H9 (cell line): ENCODE data around the gene SEC11A. TPM values are rescaled to one million over a fixed set of nuclear protein-coding genes. Genes with fewer than 3 reads are reported as not detected.

Source experiments
- DNase-seq: peaks from one replicate; pipeline ENCODE4 v3.0.0-alpha.2; 2017
- H2AFZ ChIP-seq: one replicate; pipeline ENCODE4 v1.6.1; 2013; ENCODE audit warnings: mild to moderate bottlenecking, low read length, control low read depth, moderate library complexity
- H2AK5ac ChIP-seq: 2 replicates; pipeline ENCODE4 v1.6.1; 2013; ENCODE audit warnings: low read length, control low read depth, mixed read lengths; ENCODE audit not compliant: insufficient read length
- H2BK120ac ChIP-seq: one replicate; pipeline ENCODE4 v1.6.1; 2013; ENCODE audit warnings: low read depth, mild to moderate bottlenecking, low read length, control low read depth, inconsistent platforms; ENCODE audit not compliant: poor library complexity, severe bottlenecking
- H2BK12ac ChIP-seq: 2 replicates; pipeline ENCODE4 v1.6.1; 2013; ENCODE audit warnings: low read length, control low read depth, mixed read lengths, low read depth; ENCODE audit not compliant: insufficient read length
- H2BK15ac ChIP-seq: 2 replicates; pipeline ENCODE4 v1.6.1; 2013; ENCODE audit warnings: low read depth, low read length, control low read depth
- H2BK20ac ChIP-seq: one replicate; pipeline ENCODE4 v1.6.1; 2013; ENCODE audit warnings: low read depth, mild to moderate bottlenecking, low read length, control low read depth, inconsistent platforms; ENCODE audit not compliant: poor library complexity, severe bottlenecking
- H2BK5ac ChIP-seq: 2 replicates; pipeline ENCODE4 v1.6.1; 2013; ENCODE audit warnings: low read length, control low read depth, mixed read lengths; ENCODE audit not compliant: insufficient read length
- H3K14ac ChIP-seq: 2 replicates; pipeline ENCODE4 v1.6.1; 2013; ENCODE audit warnings: low read length, control low read depth; ENCODE audit not compliant: insufficient read depth
- H3K18ac ChIP-seq: 2 replicates; pipeline ENCODE4 v1.6.1; 2013; ENCODE audit warnings: low read depth, mild to moderate bottlenecking, mixed read lengths, low read length, control low read depth; ENCODE audit not compliant: insufficient read length
- H3K23ac ChIP-seq: 2 replicates; pipeline ENCODE4 v1.6.1; 2013; ENCODE audit warnings: low read length, control low read depth, mixed read lengths, low read depth; ENCODE audit not compliant: insufficient read length
- H3K23me2 ChIP-seq: 2 replicates; pipeline ENCODE4 v1.6.1; 2013; ENCODE audit warnings: low read depth, mild to moderate bottlenecking, mixed read lengths, low read length, control low read depth; ENCODE audit not compliant: insufficient read length, poor library complexity, severe bottlenecking
- H3K27ac ChIP-seq: 2 replicates; pipeline ENCODE4 v1.5.1; 2013; ENCODE audit warnings: low read length, control low read depth, mixed read lengths, low read depth; ENCODE audit not compliant: insufficient read length
- H3K27me3 ChIP-seq: 2 replicates; pipeline ENCODE4 v1.6.1; 2013; ENCODE audit warnings: low read length, control low read depth, inconsistent platforms; ENCODE audit not compliant: insufficient read depth
- H3K4ac ChIP-seq: 2 replicates; pipeline ENCODE4 v1.6.1; 2013; ENCODE audit warnings: low read depth, mild to moderate bottlenecking, control low read depth, inconsistent platforms, low read length, moderate library complexity
- H3K4me1 ChIP-seq: 2 replicates; pipeline ENCODE4 v1.6.1; 2013; ENCODE audit warnings: low read length, control low read depth, inconsistent platforms; ENCODE audit not compliant: insufficient read depth
- H3K4me2 ChIP-seq: 2 replicates; pipeline ENCODE4 v1.6.1; 2013; ENCODE audit warnings: low read length, control low read depth, mixed read lengths; ENCODE audit not compliant: insufficient read length, insufficient read depth
- H3K56ac ChIP-seq: 2 replicates; pipeline ENCODE4 v1.6.1; 2013; ENCODE audit warnings: low read depth, mild to moderate bottlenecking, mixed read lengths, low read length, control low read depth; ENCODE audit not compliant: insufficient read length
- H3K79me1 ChIP-seq: 2 replicates; pipeline ENCODE4 v1.6.1; 2013; ENCODE audit warnings: low read depth, mild to moderate bottlenecking, moderate library complexity, low read length, control low read depth, inconsistent platforms; ENCODE audit not compliant: insufficient read depth, poor library complexity, severe bottlenecking
- H3K79me2 ChIP-seq: 2 replicates; pipeline ENCODE4 v1.6.1; 2013; ENCODE audit warnings: low read length, control low read depth, inconsistent platforms; ENCODE audit not compliant: insufficient read depth
- H3K9ac ChIP-seq: 2 replicates; pipeline ENCODE4 v1.6.1; 2013; ENCODE audit warnings: low read length, control low read depth, mixed read lengths; ENCODE audit not compliant: insufficient read length; ENCODE audit errors: extremely low read depth
- H3K9me3 ChIP-seq: one replicate; pipeline ENCODE4 v1.6.1; 2013; ENCODE audit warnings: low read depth, low read length, inconsistent platforms; ENCODE audit not compliant: control insufficient read depth
- H3T11ph ChIP-seq: one replicate; pipeline ENCODE4 v1.6.1; 2013; ENCODE audit warnings: mild to moderate bottlenecking, low read length, control low read depth, inconsistent platforms
- H4K20me1 ChIP-seq: one replicate; pipeline ENCODE4 v1.6.1; 2013; ENCODE audit not compliant: control insufficient read depth, insufficient read length, insufficient read depth
- H4K5ac ChIP-seq: 2 replicates; pipeline ENCODE4 v1.6.1; 2013; ENCODE audit warnings: low read depth, mild to moderate bottlenecking, mixed read lengths, low read length, control low read depth; ENCODE audit not compliant: insufficient read length
- H4K8ac ChIP-seq: replicated peaks from 2 replicates; pipeline ENCODE4 v1.6.1; 2013; ENCODE audit warnings: low read length, control low read depth, mixed read lengths, low read depth; ENCODE audit not compliant: insufficient read length
- H4K91ac ChIP-seq: 2 replicates; pipeline ENCODE4 v1.6.1; 2013; ENCODE audit warnings: low read depth, mild to moderate bottlenecking, moderate library complexity, mixed read lengths, low read length, control low read depth; ENCODE audit not compliant: insufficient read length
- H3K27ac Mint-ChIP-seq, 3 experiments: 2 replicates in 2 of 3; 3 replicates in 1 of 3; pipeline ENCODE4 v1.8.0; 2020 to 2021; ENCODE audit warnings: mixed read lengths in 3 of 3, mild to moderate bottlenecking in 1 of 3, moderate library complexity in 1 of 3
- H3K27me3 Mint-ChIP-seq: 2 replicates; pipeline ENCODE4 v1.8.0; 2021; ENCODE audit warnings: low read depth, mild to moderate bottlenecking, moderate library complexity, mixed read lengths
- H3K36me3 Mint-ChIP-seq, 3 experiments: 2 replicates in 2 of 3; 3 replicates in 1 of 3; pipeline ENCODE4 v1.8.0; 2020 to 2021; ENCODE audit warnings: low read depth in 3 of 3, mixed read lengths in 3 of 3; ENCODE audit not compliant: insufficient read depth in 1 of 3
- H3K4me1 Mint-ChIP-seq, 2 experiments: 2 replicates each; pipeline ENCODE4 v1.8.0; 2020; ENCODE audit warnings: mixed read lengths in 2 of 2
- H3K4me3 Mint-ChIP-seq, 2 experiments: 2 replicates in 1 of 2; 3 replicates in 1 of 2; pipeline ENCODE4 v1.8.0; 2020 to 2021; ENCODE audit warnings: mild to moderate bottlenecking in 2 of 2, mixed read lengths in 2 of 2, moderate library complexity in 1 of 2
- H3K9me3 Mint-ChIP-seq, 2 experiments: 2 replicates in 1 of 2; 3 replicates in 1 of 2; pipeline ENCODE4 v1.8.0; 2020; ENCODE audit warnings: mild to moderate bottlenecking in 2 of 2, mixed read lengths in 2 of 2, moderate library complexity in 1 of 2
- WGBS: extraction: QIAGEN DNeasy Blood & Tissue Kit; methylation state at CpG from one replicate; pipeline ENCODE4 v1.1.7; 2013; ENCODE audit warnings: missing lambda C conversion rate, low lambda C conversion rate, mixed read lengths; ENCODE audit not compliant: insufficient read length; ENCODE audit errors: extremely low coverage; 5-methylcytosine and 5-hydroxymethylcytosine counted together
- total RNA-seq: library from RNA; stranded (reverse); gene quantifications from 2 replicates; pipeline ENCODE4 v1.2.1, GENCODE V29; 2021
- TF ChIP-seq, protein P1 (sequence below): fragments of 200-600 bp; sonication (generic); conservative IDR thresholded peaks from 3 replicates; pipeline ENCODE4 v1.8.0; 2021; ENCODE audit warnings: antibody characterized with exemption, mild to moderate bottlenecking

Gene SEC11A
- total RNA-seq, 1 experiment from 2014 or later, result 250 TPM

DNA sequence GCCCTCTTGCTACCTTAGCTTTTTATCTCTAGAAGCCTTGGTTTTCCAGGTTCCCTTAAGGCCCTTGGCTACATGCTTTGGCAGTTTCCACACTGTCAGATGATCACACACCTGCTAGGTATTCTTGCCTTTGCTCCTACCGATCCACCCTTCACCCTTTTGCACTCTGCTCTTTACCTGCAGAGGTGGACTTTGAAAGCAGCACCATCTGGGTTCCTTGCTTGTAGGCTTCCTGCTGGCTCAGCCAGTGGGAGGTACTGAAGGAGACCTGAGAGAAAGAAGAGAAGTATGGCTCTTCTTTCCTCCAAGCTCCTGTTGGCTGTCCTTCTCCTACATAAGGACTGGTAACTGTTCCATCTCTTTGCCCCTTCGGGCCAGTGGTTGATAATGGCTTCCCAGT, 25.2 kb upstream of the SEC11A start:
- Histone ChIP-seq H3K14ac (no peak overlapping the region), H3K23ac (no peak overlapping the region), H3K23me2 (no peaks in the 10 kb centered on the region), H3K4ac (no peak overlapping the region), H3K9ac (no peak overlapping the region), H3K79me2 (no peaks in the 10 kb centered on the region), H3K79me1 (no peaks in the 10 kb centered on the region), H2BK120ac (no peak overlapping the region), H3K56ac (no peak overlapping the region), H3K27ac (no peak overlapping the region), H4K5ac (no peak overlapping the region), H3K18ac (no peak overlapping the region), H3K4me1 (no peaks in the 10 kb centered on the region), H3T11ph (no peak overlapping the region), H2BK15ac (no peak overlapping the region), H2BK5ac (no peak overlapping the region), H3K9me3 (no peaks in the 10 kb centered on the region), H4K8ac (no peak overlapping the region), H3K4me2 (no peak overlapping the region), H2BK12ac (no peak overlapping the region), H3K27me3 (no peaks in the 10 kb centered on the region), H2AFZ (no peak overlapping the region), H4K20me1 (no peaks in the 10 kb centered on the region), H4K91ac (no peak overlapping the region), H2AK5ac (no peak overlapping the region), H2BK20ac (no peak overlapping the region)
- H3K4me3 Mint-ChIP-seq, result no peak overlapping the region
- DNase-seq, result no peak
- TF ChIP-seq, protein P1, sequence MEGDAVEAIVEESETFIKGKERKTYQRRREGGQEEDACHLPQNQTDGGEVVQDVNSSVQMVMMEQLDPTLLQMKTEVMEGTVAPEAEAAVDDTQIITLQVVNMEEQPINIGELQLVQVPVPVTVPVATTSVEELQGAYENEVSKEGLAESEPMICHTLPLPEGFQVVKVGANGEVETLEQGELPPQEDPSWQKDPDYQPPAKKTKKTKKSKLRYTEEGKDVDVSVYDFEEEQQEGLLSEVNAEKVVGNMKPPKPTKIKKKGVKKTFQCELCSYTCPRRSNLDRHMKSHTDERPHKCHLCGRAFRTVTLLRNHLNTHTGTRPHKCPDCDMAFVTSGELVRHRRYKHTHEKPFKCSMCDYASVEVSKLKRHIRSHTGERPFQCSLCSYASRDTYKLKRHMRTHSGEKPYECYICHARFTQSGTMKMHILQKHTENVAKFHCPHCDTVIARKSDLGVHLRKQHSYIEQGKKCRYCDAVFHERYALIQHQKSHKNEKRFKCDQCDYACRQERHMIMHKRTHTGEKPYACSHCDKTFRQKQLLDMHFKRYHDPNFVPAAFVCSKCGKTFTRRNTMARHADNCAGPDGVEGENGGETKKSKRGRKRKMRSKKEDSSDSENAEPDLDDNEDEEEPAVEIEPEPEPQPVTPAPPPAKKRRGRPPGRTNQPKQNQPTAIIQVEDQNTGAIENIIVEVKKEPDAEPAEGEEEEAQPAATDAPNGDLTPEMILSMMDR, result no peak
- WGBS, result no CpG with 5 or more reads among the region's 2 CpGs
- no peaks in the 10 kb centered on the region for H3K36me3 Mint-ChIP-seq
- H3K4me1 Mint-ChIP-seq, result peaks cover 13 to 14% of the 10 kb centered on the region in 2 experiments
- H3K27me3 Mint-ChIP-seq, result no peaks in the 10 kb centered on the region
- H3K27ac Mint-ChIP-seq, result peak overlapping the region in 1 of 3 experiments; percentile 8; a peak in 1 of 7 replicates
- H3K9me3 Mint-ChIP-seq, result no peaks in the 10 kb centered on the region
